ENCODE measurements around the gene LAMB3.

LAMB3 gene

GRCh38 chr1:209597499-209597898, 54.7 kb downstream of the LAMB3 start:
- H3K4me3 ChIP-seq (ENCODE audit: low read depth, low read length) = no peak overlapping the region
- DNase-seq (ENCODE audit: low read depth) = no peak
- TF ChIP-seq CTCF (IDR thresholded peaks at IDR 0.05; ENCODE audit: control insufficient read depth, extremely low read depth, insufficient read depth) = no peak

GRCh38 chr1:209595599-209596285, 56.5 kb downstream of the LAMB3 start:
- TF ChIP-seq CTCF (IDR thresholded peaks at IDR 0.05; ENCODE audit: control insufficient read depth, extremely low read depth, insufficient read depth) = no peak
- no peak overlapping the region for H3K4me3 ChIP-seq (ENCODE audit: low read depth, low read length)
- no peak for DNase-seq (ENCODE audit: low read depth)

GRCh38 chr1:209595028-209595427, 57.2 kb downstream of the LAMB3 start:
- H3K4me3 ChIP-seq (ENCODE audit: low read depth, low read length) = no peak overlapping the region
- no peak for TF ChIP-seq CTCF (IDR thresholded peaks at IDR 0.05; ENCODE audit: control insufficient read depth, extremely low read depth, insufficient read depth)
- no peak for DNase-seq (ENCODE audit: low read depth)

GRCh38 chr1:209594440-209594839, 57.8 kb downstream of the LAMB3 start:
- H3K4me3 ChIP-seq (ENCODE audit: low read depth, low read length) = no peak overlapping the region

GRCh38 chr1:209593747-209594146, 58.5 kb downstream of the LAMB3 start:
- DNase-seq (ENCODE audit: low read depth) = no peak
- no peak overlapping the region for H3K4me3 ChIP-seq (ENCODE audit: low read depth, low read length)
- TF ChIP-seq CTCF (IDR thresholded peaks at IDR 0.05; ENCODE audit: control insufficient read depth, extremely low read depth, insufficient read depth) = no peak

More at GRCh38 chr1:209594440-209594839, 57.8 kb downstream of the LAMB3 start:
- TF ChIP-seq CTCF (IDR thresholded peaks at IDR 0.05; ENCODE audit: control insufficient read depth, extremely low read depth, insufficient read depth) = no peak
- no peak for DNase-seq (ENCODE audit: low read depth)

GRCh38 chr1:209590405-209590804, 61.8 kb downstream of the LAMB3 start:
- no peak overlapping the region for H3K4me3 ChIP-seq (ENCODE audit: low read depth, low read length)
- DNase-seq (ENCODE audit: low read depth) = no peak
- TF ChIP-seq CTCF (IDR thresholded peaks at IDR 0.05; ENCODE audit: control insufficient read depth, extremely low read depth, insufficient read depth) = no peak

GRCh38 chr1:209589863-209590262, 62.4 kb downstream of the LAMB3 start:
- no peak overlapping the region for H3K4me3 ChIP-seq (ENCODE audit: low read depth, low read length)
- TF ChIP-seq CTCF (IDR thresholded peaks at IDR 0.05; ENCODE audit: control insufficient read depth, extremely low read depth, insufficient read depth) = no peak
- DNase-seq (ENCODE audit: low read depth) = no peak

All from LNCaP clone FGC (cell line).